NCI-H524 (cell line): ENCODE measurements around the gene RAB3IL1.
"Not testable (repeated sequence)": the region's sequence is repeated elsewhere in the genome, so short reads cannot be mapped to it uniquely, and the experiment has no call there.

Experiments used
- DNase-seq, 2 experiments: peaks; one replicate each; lab custom pipeline; 2025; lab: John Stamatoyannopoulos, UW

Gene RAB3IL1, protein sequence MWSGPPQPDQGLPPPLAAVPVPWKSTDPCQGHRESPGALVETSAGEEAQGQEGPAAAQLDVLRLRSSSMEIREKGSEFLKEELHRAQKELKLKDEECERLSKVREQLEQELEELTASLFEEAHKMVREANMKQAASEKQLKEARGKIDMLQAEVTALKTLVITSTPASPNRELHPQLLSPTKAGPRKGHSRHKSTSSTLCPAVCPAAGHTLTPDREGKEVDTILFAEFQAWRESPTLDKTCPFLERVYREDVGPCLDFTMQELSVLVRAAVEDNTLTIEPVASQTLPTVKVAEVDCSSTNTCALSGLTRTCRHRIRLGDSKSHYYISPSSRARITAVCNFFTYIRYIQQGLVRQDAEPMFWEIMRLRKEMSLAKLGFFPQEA

DNA sequence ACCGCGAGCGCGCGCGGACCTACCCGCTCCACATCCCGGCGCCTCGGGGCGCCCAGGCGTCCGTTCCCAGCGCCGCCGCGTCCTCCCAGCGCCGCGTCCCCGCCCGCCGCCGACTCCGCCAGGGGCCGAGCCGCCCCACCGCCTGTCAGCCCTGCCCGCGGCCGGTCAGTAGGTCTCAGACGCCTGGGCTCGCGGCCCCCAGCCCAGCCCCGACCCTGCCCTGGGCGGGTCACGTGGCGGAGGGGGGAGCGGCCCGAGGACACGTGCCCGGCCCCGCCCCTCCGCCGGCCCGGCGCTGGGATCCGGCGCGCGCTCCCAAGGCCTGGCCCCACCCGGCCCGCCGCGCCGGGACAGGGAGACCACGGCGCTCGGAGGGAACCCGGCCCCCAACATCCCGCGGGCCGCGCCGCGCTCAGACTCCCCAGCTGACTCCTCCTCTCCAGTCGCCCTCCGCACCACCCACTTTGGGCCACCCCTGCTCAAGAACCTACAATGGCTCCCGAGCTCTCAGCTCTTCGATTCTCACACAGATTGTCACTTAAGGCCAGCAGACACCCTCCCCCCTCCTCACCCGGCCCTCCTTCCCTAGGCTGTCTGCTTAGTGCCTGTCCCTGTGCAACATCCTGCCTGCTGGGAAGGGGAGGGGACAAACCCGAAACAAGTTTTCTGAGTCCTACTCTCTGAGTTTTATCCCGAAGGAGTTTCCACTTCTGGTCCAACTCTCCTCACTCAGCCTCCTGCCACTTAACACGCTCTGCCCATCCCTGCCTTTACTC is at the start of gene RAB3IL1:
Gene RAB3IL1, minus strand, starts transcription at position 233 of the 776 bp plus-strand sequence. Its CDS starts 199 bp downstream, at position 34.
- peak in 1 of 2 experiments; percentile 22 for DNase-seq

DNA sequence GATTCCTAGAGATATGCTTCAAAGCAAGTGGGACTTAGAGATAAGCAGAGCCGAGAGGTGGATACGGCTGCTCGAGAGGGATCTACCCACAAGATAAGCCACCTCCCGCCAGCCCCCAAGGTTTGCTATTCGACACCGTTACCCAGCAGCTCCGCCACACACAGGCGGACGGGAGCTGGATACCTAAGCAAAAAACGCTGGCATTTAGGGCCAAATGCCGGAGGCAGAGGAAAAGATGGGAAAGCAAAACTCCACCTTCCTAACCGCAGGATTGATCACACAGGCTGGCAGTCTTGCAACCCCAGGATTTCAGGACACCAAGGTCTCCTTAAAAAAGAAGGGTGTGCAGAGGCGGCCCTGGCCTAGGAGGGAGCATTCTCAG is 49.4 kb upstream of the RAB3IL1 start:
- peak in 1 of 2 experiments; percentile 15 for DNase-seq

DNA sequence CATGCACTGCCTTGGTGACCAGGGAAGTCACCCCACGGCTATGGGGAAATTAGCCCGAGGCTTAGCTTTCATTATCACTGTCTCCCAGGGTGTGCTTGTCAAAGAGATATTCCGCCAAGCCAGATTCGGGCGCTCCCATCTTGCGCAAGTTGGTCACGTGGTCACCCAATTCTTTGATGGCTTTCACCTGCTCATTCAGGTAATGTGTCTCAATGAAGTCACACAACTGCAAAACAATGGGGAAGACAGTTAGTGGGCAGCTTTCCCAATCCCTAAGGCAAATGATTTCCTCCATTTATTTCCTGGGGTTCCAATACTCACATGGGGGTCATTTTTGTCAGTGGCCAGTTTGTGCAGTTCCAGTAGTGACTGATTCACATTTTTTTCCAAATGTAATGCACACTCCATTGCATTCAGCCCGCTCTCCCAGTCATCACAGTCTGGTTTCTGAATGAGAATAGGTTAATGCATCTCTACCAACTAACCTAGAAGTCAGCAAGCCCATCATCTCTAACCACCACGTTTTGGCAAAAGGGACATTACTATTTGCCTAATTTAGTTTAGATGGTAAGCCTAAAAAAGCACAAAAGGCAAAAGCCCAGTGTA is 47.4 kb upstream of the RAB3IL1 start:
- not testable (repeated sequence) for DNase-seq

DNA sequence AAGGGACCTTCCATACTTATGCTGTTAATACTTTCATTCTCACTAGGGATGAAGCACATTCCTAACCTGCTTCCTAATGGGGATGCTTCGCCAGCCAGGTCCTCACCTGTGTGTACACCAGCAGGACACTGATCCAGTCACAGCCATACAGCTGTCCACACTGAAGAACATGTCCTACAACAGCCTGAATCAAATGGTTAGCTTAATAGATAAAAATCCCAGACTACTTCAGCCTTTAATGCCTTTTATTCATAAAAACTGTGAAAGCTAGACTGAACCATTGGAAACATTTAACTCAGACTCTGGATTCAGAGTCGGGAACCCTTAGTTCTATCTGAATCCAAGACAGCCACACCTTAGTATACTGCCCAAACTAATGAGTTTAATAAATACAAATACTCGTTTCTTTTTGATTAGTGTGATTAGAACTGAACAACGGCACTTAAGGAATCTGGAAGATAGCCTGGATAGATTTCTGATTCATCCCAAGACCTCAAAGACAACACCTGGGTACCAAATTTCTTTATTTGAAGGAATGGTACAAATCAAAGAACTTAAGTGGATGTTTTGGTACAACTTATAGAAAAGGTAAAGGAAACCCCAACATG is 46.8 kb upstream of the RAB3IL1 start:
- DNase-seq: no peak

DNA sequence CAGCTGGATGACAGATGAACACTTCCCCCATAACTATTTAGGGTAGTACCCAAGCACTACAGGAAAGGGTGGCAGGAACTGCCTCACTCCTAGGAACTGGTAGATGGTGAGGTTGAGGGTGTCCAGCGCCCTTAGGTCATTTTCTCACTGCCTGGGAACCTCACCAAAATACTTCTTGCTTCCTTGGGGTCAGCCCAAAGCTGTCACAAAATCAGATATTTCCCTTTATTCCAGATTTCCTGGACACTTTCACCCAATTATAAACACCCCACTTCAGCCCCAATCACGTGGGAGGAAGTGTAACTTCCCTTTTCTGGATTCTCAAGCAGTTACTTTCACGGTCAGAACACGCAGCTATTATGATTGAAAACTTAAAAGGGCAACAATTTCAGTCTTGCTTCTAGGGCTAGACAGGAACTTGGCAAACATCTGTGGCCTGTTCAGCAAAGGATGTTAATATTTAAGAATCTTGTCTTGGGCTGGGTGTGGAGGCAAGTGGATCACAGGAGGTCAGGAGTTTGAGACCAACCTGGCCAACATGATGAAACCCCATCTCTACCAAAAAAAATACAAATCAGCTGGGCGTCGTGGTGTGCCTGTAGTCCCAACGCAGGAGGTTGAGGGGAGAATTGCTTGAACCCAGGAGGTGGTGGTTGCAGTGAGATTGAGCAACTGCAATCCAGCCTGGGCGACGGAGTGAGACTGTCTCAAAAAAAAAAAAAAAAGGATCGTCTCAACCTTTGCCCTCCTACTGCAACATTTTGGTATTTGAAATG is 46.1 kb upstream of the RAB3IL1 start:
- DNase-seq: no peak

DNA sequence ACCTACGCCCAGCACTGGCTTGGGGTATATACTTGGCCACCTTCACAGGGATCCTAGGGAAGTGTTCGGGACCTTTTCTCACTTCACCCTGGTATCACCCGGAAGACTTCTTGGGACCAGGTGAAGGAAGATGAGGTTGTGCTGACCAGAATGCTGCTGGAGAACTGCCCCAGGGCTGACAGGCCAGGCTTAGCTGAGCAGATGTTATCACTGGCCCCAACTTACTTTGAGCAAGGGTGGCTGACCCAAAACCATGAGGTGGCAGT is 45.6 kb upstream of the RAB3IL1 start:
- DNase-seq: no peak

DNA sequence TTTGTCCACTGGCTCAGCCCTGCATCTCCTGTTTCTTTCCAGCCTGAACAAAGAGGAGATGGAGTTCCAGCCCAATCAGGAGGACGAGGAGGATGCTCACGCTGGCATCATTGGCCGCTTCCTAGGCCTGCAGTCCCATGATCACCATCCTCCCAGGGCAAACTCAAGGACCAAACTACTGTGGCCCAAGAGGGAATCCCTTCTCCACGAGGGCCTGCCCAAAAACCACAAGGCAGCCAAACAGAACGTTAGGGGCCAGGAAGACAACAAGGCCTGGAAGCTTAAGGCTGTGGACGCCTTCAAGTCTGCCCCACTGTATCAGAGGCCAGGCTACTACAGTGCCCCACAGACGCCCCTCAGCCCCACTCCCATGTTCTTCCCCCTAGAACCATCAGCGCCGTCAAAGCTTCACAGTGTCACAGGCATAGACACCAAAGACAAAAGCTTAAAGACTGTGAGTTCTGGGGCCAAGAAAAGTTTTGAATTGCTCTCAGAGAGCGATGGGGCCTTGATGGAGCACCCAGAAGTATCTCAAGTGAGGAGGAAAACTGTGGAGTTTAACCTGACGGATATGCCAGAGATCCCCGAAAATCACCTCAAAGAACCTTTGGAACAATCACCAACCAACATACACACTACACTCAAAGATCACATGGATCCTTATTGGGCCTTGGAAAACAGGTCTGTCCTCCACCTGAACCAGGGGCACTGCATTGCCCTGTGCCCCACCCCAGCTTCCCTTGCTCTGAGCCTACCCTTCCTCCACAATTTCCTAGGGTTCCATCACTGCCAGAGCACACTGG is 45.0 kb upstream of the RAB3IL1 start:
- DNase-seq: no peak

DNA sequence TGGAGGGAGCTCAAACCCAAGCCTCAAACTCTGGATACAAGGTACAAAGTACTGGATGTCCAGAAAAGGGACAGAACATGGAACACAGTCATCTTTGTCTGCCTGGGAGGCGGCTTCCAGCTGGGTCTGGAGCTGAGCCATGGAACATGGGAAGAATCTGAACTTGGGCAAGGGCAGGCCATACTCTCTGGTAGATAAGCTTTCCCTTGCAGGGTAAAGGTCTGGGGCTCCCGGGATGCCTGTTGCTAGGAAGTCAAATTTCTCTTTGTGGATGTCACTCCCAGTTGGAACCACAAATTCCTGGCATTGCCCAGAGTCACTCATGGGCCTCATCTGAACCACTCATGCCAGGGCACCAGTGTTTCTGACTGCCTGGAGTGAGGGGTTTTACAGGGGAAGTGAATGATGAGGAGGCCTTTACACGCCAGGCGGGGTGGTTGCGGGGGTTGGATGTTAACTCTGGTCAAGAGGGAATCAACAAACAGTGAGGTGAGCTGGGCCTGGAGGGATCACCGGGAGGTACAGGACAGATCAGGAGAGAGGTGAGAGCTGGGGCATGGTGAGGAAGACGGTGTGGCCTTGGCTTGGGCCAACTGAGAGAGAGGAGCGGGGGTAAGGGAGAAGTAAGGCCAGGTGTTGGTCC is 44.3 kb upstream of the RAB3IL1 start:
- DNase-seq: no peak

DNA sequence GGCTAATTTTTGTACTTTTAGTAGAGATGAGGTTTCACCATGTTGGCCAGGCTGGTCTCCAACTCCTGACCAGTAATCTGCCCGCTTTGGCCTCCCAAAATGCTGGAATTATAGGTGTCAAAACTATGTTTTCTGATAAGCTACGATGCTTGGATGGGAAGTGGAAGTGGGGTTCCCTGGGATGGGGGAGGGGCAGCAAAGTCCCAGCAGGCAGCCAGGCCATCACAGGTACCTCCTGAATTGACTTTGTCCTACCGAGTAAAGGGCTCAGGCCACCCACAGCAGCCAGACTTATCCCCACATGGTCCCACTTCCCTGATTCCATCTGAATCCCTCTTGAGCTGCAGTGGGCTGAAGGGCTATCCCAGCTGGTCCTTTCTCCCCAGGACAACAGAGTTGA is 43.2 kb upstream of the RAB3IL1 start:
- no peak for DNase-seq

DNA sequence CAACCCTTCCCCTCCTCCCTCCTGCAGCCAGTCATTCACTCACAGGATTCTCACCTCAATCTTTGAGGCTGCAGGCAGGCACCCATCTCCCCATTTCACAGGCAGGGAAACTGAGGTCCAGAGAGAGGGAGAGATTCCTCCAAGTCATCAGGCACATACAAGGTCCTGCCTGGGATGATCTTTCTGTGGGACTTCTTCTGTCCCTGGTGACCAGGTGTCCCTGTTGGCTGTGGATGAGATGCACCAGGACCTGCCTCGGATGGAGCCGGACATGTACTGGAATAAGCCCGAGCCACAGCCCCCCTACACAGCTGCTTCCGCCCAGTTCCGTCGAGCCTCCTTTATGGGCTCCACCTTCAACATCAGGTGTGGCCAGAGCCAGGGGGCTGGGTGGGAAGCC is 42.3 kb upstream of the RAB3IL1 start:
- DNase-seq: no peak

DNA sequence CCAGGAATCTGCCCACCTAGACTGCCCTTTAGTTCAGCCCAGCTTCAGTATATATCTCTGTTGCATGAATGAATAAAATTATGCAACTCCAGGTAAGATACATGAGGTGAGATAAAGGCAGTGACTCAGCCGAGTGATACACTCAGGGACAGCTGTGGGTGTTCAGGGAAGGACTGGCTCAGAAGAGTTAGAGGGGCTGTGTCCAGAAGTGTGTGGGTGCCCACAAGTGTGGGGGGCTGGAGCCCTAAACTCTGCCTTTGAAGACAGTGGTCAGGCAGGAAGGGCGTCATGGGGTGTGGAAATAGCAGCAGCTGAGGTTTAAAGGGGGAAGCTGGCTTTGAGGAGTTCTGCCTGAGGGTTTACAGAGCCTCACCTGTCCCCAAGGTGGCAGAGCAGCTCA is 41.7 kb upstream of the RAB3IL1 start:
- no peak for DNase-seq

DNA sequence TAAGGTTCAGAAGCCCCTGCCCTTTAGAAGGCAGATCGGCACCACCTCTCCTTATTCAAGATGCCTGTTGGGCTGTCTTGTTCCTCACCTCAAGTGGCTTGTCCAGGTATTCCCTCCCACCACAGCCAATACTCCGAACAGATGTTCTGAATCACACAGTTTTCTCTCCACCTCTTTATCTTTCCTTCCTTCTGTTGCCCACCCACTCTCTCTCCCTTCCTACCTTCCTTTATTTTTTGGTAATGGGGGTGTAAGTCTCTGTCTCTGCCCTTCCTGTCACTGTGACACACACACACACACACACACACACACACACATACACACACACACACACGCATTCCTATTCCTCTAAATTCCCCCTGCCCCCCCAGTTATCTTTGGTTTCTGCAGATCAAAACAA is 41.2 kb upstream of the RAB3IL1 start:
- DNase-seq: no peak

DNA sequence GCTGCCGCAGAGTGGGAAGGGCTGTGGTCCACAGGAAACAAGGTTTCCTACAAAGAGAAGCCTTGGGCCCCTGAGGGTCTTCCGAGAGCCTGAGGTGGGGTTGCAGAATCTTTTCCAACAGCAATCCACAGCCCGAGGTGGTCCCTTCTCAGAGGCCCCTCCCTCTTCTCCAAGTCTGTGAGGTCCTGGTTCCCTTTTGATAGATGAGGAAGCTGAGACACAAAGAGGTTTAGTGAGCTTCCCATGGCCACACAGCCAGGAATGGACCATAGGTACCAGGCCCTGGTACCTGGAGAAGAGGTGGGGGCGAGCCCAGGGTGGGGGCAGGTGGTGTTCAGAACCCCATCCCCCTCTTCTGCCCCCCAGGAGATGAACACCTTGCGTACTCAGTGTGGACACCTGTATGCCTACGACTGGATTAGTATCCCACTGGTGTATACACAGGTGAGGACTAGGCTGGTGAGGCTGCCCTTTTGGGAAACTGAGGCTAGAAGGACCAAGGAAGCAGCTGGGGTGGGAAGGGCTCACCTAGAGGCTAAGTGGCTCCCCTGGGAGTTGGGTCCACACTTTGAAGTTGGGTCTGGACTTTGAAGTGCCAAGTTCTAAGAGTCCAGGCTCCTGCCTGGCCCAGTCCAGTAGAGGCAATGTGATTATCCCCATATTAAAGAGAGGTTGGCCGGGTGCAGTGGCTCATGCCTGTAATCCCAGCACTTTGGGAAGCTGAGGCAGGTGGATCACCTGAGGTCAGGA is 39.8 kb upstream of the RAB3IL1 start:
- DNase-seq: no peak

DNA sequence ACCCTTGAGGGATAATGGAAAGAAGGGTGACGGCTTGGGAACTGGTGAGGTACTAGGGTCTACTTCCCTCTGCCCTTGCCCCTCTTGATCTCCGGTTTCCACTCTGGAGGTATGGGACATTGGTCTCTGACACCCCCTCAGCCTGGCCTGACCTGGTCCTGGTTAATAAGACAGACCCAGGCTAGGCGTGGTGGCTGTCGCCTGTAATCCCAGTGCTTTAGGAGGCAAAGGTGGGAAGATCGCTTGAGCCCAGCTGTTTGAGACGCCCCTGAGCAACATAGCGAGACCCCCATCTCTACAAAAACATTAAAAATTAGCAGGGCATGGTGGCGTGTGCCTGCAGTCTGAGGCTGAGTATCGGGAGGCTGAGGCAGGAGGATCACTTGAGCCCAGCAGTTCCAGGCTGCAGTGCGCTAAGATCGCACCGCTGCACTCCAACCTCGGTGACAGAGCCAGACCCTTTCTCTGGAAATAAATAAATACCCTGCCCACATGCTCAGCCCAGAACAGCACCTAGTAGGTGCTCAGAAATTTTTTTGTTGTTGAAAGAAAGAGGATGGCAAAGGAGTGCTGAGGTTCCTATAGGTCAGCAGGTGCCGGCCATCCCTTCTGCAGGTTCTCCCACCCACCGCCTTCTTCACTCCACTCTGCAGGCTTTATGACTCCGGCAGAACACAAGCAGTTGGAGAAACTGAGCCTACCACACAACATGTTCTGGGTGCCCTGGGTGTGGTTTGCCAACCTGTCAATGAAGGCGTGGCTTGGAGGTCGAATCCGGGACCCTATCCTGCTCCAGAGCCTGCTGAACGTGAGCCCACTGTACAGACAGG is 39.0 kb upstream of the RAB3IL1 start:
- no peak for DNase-seq

DNA sequence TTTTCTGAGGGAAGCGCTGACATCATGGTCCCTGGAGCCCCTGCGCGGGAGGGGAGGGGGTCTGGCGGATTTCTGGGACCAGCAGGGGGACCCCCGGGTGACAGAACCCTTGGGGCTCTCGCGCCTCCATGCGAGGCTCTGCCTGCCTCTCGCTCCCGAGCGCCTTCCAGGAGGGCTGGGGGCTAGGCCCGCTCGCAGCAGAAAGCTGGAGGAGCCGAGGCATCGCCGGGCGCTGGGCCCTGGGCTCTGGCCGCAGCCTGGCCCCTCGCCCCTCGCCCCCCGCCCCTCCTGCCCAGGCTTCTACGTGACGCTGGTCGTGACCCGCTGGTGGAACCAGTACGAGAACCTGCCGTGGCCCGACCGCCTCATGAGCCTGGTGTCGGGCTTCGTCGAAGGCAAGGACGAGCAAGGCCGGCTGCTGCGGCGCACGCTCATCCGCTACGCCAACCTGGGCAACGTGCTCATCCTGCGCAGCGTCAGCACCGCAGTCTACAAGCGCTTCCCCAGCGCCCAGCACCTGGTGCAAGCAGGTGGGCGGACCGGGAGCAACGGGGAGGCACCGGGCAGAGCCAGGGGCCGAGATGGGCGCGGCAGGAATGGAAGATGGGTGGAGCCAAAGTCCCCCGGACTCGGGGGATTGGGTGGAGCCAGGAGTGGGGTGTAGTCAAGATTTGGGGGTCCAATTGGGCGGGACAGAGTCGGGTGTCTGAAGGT is 38.2 kb upstream of the RAB3IL1 start:
- DNase-seq: peak in 1 of 2 experiments; percentile 25

DNA sequence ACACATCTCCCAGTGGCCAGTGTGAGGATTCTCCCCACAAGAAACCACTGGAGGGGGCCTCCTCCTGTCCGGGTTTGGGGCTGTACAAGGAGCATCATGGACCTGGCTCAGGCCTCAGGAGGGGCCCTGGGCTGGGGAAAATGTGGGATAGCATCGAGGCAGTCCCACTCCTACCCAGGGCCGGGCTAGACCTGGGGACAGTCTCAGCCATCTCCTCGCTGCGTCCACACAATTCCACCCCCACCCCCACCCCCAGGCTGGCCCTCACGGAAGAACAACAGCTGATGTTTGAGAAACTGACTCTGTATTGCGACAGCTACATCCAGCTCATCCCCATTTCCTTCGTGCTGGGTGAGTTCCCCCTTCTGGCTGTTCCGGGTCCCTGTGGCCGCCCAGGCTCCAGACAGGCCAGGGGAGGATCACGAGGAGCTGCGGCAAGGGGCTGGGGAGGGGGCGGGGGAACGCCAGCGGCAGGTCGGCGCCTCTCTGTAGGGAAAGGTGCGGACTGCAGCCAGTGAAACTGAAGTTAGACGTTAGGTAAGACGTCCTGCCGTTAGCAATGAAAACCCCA is 37.6 kb upstream of the RAB3IL1 start:
- DNase-seq: peak in 1 of 2 experiments; percentile 41

DNA sequence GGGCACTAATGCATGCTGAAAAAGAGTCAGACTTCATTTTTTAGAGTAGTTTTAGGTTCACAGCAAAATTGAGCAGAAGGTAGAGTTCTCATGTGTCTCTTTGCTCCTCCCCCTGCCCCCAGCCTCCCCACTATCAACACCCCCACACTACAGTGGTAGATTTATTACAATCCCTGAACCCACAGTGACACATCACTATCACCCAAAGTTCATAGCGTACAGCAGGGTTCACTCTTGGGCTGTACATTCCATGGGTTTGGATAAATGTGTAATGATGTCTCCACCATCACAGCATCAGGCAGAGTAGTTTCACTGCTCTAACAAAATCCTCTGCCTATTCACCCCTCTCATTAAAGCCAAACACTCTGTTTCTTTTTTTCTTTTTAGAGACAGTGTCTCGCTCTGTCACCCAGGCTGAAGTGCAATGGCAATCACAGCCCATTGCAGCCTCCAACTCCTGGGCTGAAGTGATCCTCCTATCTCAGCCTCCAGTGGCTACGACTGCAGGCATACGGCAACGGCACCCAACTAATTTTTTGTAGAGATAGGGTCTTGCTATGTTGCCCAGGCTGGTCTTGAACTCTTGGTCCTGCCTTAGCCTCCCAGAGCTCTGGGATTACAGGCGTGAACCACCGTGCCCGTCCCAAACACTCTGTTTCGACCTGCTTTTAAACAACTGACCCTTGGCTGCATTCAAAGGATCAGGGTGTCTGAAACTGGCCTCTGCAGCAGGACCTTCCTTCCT is 36.9 kb upstream of the RAB3IL1 start:
- DNase-seq: no peak
